Suppressor macrophage treated with lipopolysaccharide for 4 hours (primary cell): ENCODE data around the gene AFF3.

Source experiments
- DNase-seq: peaks from one replicate; pipeline ENCODE4 v3.0.0-alpha.2; 2020

Gene AFF3

DNA sequence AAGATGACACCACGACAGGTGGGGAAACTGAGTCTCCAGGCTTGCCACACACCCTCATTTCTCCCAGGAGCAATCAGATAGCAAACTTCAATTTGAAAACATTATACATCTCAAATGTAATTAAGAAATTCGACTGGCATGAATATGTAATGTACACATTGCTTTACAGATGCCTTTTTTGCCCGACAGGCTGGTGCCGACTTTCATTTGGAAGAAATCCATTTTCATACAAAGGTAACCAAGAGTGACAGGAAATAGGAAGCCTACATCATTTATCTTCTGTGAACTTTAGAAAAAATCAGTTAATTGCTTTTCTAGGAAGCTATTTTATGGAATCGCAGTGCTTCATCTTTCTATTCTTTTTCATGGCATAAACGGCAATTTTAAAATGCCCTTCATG lies 140.3 kb downstream of the AFF3 start:
- DNase-seq = no peak

DNA sequence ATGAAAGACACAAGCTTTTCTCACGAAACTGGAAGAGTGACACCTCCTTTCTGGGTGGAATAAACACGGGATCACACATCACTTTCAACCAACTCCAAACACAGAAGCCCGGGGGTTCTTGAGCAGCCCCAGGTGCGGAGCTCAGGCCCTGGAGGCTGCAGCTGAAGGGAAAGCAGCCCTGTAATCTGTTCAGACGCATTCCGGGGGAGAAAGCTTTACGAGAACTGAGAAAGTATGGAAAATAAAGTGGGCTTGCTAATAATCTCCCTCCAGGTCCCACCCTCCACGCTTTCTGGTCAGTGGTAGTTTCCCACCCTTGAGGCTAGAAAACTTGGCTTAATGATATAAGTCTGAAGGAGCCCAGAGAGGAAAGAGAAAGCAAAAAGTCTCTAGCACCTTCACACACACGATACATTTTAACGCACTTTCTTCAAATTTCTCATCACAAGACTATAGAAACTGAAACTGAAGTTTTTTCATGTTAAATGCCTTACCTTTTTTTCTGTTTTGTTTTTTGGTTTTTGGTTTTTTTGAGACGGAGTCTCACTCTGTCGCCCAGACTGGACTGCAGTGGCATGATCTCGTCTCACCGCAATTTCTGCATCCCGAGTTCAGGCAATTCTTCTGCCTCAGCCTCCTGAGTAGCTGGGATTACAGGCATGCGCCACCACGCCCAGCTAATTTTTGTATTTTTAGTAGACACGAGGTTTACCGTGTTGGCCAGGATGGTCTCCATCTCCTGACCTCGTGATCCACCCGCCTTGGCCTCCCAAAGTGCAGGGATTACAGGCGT lies 141.3 kb downstream of the AFF3 start:
- no peak for DNase-seq

DNA sequence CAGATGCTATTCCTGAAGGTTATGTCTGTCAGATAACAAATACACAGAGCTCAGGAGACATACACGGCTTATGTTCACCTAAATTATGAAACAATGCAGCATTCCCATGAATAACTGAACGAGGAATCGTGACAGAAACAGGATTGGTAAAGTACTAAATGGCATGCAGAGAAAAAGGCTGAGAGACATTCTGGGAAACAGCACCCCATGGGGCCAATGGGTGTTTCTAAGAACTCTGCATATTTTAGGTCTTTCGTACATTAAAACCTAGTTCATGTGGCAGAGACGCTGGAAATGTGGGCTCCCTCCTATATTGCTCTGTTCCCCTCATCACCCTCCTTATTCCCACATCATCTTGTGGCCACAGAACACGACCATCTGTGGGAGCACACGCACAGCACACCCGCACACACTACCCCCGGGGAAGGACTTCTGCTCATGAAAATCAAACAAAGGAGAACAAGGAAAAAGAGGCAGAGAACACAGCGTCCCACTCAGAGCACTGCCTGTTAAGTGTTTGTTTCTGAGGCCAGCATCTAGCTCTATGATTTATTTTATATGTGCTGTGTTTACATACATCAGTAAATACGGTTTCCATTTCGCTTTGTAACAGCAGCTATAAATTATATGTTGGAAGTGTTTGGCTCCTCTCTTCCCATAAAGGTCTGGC lies 143.6 kb downstream of the AFF3 start:
- no peak for DNase-seq

DNA sequence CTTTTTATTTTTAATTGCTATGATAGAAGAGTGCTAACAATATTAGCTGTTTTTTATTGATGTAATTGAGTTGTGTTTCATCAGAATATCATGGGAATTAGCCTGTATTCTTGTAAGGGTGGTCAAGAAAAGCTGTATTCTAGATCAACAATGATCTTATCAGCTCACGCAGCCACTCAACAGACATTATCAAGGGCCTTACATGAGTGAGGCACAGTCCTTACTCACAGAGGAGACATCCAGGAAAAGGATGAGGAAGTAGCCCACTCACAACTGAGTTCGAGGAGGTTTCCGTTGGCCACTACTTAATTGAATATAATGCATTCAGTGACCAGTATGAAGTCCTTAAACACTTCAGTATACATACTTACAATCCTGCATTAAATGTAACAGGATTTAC lies 152.5 kb downstream of the AFF3 start:
- DNase-seq = no peak

DNA sequence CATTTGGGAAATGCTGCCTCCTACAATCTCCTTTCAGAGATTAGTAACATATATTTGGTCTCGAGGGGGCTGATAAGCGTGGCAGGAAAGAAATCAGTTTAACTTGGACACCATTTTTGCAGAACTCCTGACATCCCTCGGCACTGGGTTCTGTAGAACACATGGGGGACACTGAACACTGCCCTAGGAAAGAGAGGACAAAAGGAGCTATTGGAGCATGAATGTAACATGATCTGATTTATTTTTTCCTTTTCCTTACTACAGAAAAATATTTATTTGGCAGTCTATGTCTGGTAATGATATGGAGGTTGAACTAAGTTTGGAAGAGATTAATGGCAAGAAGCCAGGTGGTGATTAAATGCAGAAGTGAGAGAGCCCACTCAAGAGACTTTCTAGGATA lies 153.8 kb downstream of the AFF3 start:
- no peak for DNase-seq

DNA sequence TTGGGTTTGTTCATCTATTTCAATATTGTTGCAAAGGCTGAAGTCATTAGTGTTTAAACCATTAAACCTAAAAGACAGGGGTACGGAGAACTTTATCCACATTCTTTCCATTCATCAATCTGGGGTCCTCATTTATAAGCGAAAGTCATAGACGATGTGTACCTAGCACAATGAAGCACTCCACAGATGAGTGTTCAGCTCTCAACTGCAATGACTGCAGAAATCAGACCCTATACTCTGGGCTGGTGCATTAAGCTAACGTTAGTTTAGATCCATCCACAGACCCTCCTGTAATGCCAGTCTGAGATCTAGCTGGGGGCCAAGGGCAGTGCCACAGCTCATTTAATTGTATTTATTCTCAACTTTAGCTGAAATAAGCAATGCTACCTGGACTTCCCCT lies 155.2 kb downstream of the AFF3 start:
- no peak for DNase-seq

DNA sequence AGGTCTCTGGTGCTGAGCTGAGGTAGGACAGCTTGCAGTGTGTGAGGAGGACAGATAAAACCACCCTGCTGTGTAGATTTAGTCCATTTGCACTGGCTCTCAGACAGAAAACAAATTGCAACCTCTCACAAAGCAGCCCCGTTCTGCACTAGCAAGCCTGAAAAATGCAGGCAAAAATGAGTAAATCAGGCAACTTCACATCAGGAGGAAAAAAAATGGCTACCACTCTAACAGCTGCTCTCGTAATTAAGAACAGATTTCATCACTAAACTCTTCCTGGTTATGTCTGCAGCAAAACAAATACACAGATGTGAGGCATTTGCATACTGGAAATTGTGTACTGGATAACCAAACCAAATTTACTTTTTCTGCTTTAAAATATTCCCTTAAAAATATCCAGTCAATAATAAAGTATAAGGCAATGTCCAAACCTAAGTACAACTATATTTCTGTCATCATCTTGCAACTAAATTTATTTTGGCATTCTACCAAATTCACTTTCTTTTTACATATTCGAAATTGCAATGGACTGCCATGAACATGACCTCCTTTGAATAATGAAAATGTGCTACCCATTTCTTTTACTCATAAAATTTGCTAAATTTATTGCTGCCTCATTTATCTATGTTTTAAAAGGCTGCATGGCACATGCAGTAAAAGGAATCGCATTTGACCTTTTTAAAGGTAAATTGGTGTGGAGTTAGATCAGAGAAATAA lies 157.4 kb downstream of the AFF3 start:
- no peak for DNase-seq

DNA sequence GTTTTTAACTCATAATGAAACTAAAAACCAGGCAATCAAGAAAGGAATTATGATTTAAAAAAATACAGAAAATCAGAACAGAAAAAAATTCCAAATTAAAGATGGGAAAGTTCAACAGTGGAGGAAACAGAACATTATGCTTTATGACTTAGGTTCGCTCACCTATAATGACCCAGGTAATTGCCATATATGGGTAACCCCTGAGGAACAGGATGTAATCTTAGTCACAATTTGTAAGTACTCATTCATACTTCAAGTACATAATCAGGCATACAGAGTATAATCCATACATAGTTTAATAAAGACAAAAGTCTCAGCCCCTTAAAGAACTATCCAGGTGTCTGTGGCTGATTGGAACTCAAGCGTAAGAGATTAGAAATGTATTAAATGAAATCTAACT lies 159.6 kb downstream of the AFF3 start:
- no peak for DNase-seq

DNA sequence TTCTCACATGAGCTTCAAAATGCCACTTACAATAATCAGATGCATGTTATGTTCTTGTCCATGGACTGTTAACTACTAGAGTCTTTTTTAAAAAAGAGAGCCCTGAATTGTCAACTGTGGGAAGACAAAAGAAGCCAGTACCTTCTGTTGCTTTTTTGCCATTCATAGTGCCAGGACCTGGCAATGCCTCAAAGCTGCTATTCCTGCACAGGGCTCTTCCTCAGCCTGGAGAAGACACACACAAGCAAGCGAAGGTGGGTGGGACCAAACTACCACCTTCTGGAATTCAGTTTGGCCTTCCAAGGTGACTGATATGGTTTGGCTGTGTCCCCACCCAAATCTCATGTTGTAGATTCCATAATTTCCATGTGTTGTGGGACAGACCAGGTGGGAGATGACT lies 160.6 kb downstream of the AFF3 start:
- no peak for DNase-seq

DNA sequence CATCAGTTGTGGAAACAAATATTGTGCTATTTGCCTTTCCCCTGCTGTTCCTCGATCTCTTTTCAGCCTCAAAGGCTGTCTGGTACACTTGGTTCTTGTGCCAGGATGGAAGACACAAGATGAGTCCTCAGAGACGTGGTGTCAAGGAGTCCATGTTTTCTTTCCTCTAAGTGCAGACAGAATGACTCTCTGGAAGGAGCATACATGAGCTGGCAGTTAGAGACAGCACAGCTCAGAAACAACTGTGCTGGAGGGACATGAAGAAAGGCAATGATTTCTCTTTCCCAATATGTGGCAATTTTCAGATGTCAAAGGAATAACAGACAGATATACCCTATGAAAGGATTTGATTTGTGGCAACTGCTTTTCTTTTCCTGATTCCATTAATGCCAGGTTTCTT lies 162.2 kb downstream of the AFF3 start:
- no peak for DNase-seq

DNA sequence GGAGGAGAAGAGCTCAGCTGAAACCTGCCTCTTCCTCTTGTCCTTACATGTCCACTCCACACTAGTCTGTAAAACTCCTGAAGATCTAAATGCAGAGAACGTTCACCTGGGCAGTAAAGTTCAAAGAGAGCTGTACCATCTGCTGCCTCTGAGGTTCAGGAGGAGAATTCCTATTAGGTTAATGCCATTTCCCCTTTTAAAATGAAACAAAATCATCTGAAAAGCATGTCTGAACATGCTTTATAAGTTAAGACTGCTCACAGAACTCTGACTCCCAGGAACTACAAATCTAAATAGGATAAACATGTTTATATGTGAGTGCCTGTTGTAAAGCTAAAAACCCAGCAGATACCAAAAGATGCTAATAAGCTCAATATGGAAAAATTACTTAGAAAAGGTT lies 164.4 kb downstream of the AFF3 start:
- no peak for DNase-seq

DNA sequence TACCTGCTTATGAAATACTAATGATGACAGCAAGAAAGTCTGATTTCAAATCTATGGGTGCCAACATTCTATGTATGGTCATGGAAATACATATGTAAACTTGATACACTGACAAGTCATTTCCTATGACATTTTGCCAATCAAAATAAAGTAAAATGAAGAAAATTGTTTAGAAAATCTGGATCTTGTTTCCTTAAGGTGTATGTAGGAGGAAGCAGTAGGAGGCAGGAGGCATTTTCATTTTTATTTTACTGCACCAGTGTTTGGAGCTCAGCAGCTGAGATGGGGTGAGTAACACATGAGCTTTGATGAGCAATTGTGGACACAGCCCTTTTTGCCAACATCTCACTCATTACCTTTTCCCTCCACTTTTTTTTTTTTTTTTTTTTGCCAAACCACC lies 167.0 kb downstream of the AFF3 start:
- DNase-seq = no peak

DNA sequence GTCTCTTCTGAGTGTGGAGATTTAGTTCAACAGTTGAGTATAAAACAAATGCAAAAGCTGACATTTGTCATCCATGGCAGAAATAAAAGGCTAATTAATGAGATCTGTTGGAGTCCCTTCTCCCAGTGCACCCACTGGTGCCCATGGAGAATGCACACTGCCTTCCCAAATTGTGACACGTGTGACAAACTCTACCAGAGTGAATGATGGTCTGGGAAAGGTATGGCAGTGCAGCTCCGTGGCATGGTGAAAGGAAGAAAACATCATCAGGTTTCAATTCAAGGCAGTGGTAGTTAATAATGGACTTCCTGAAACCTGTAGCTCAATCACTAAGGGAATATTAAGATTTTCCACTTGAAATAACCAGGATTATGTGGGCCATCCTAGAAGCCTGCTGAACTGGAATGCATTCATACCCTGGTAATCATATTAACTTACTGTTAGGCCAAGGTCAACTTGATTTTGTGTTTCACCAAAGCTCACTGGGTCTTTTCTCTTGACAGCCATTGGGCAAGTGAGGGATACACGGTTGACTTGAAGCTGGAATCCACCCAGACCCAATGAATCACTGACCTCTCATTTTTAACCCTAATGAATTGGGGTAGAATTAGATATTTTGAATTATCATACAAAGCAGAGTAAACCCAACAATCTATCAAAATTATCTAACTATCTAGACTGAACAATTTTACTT lies 167.6 kb downstream of the AFF3 start:
- DNase-seq = no peak

DNA sequence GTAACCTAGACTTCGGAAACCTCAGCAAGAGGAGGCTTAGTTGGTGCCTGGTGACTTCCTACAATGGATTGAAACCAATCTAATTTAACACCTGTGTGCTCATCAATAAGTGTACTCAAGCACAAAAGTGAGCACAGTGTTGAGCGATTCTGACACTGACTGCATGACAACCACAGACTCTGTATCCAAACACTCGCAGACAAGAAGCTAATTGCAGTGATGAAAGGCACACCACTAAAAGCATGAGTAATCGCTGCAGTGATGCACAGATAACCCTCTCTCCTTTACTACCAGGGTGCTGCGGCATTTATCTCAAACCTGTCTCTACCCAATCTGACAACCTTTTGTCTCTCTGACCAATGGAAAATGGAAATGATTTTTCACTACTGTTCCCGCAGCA lies 168.1 kb downstream of the AFF3 start:
- DNase-seq = no peak

DNA sequence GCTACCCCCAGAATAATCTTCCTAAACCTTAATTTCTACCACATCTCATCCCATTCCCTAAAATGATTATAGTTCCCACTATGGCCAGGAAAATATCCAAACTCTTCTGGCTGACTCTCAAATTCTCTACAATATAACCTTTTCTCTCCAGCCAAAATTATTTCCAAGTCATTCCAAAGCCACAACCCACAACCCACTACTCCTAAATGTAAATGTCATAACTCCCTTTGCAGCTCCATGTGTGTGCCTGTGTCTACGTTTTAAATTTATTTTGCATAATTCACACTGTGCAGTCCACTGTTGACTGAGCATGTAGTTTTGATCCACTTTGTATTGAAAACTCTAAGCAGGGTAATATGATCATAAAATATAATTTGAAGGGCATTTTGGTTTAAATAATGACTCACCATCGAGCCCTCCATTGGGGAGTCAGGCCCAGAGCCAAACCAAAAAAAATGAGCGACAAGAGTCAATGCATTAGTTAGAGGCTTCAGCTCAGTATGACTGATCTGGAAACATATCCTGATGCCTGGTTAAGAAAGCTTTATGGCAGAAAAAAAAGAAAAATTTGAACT lies 171.0 kb downstream of the AFF3 start:
- DNase-seq = no peak

DNA sequence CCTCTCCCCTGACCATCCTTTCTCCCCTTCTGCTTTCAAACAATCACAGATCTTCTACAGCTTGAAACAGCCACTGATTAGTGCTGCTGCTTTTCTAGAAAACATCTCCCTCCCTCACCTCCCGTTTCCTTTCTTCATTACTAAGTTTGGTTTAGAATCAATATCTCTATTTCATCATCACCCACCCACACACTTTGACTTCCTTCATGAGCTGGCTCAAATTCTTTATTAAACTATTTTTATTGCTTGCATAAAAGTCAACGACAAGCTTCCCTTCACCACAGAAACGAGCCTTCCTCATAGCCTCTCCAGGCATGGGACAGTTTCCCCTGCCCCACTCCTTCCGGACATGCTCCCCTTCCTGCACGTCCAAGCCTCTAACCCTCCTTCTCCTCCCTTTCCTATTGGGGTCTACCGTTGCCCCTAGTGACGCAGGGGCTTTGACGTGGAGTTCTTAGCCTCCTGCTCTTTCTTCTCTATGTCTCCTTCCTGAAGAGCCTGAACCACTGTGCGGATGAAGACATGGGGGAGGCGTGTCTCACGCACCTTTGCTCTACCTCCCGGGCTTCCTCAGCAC lies 172.0 kb downstream of the AFF3 start:
- DNase-seq = peak; percentile 21

DNA sequence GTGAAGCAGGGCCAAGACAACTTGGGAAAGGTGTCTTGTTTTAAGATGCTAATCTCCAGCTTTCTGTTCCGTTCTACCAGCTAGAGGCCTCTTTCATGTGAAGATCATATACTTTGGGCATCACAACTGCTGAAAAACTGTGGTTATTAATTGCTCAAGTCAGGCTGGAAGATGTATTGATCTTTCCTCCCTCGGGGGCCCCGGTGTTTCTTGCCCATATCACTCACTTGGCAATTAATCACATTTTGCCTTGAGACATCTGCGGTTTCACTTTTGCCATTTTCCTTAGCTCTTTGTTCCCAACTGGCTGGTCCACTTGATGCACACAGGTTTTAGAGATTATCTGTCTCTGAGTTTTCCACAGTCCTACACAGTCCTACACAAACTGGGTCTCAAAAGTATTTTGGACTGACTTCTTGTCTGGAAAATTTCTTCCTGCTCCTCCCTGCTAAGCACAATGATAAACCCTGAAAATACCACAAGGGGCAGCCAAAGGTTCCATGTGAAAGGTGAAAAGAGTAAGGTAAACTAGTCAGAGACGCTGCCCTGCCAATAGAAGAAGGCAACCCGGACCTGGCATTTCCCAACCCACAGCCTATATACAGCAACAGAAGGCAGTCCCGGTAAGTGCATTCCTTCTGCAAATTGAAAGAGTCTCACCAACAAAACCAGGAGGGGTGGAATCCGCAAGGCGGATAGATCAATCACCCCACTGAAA lies 181.0 kb downstream of the AFF3 start:
- no peak for DNase-seq

DNA sequence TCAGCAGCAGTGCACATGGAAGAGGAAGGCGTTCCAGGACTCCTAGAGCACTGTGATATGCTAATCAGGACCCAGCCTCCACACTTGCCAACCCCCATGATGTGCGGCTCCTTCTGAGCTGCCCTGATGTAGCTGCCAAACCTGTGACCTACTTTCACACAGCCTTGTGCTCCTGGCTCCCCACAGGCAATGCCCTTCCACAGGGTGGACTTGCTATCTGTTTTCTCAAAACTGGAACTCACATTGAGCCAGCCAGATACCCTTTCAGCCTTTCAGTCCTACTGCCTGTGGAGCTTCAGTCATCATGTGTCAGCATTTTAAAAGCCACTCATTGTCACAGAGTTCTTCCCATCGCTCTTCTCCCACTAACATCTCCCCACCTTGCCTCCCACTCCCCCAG lies 181.6 kb downstream of the AFF3 start:
- DNase-seq = no peak

DNA sequence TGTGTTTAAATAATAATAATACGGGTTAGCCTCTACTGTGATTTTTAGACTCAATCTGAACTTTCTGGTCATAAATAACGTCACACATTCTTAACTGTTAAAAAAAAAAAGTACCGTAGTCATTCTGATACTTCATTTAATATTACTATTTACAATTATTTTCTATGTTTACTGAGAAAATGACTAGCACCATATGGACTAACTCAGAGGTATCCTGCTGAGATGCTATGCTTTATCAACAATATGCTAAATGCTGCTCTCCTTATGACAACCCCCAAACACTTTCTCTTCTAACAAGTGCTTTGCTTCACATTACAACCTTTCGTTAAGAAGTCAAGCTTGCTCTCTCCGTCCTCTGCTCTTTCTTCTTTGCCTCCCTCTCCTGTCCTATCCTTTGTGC lies 182.1 kb downstream of the AFF3 start:
- DNase-seq = no peak

DNA sequence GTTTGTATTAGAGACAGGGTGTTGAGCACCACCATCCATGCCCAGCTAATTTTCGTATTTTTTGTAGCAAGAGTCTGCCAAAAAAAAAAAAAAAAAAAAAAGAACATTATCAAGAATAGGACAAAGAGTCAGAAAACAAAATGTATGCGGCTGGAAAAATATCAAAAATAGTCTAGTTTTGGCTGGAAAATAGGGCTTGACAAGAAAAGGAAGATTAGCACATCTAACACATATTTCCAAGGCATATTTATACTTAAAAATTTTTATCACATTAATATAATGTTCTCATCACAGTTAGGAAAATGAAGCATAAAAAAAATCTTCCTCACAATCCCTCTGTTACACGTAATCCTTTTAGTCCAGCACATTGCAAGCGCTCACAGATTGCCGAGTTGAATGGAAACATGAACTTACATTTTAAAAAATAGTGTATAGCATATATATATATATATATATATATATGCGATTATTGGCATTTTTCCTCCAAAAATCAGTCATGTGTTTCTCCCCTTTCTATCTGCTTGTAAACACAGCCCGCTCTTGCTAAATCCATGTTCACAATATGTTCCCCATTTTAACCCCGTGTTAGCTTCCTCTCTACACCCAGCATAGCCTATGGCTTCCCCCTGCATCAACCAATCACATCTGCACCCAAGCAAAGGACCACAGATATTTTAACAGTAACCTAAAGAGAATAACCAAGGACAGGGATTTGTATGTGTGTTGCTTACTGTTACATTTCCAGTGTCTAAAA lies 183.0 kb downstream of the AFF3 start:
- no peak for DNase-seq
